ENCODE measurements around the gene REPS2.

The REPS2 gene

DNA sequence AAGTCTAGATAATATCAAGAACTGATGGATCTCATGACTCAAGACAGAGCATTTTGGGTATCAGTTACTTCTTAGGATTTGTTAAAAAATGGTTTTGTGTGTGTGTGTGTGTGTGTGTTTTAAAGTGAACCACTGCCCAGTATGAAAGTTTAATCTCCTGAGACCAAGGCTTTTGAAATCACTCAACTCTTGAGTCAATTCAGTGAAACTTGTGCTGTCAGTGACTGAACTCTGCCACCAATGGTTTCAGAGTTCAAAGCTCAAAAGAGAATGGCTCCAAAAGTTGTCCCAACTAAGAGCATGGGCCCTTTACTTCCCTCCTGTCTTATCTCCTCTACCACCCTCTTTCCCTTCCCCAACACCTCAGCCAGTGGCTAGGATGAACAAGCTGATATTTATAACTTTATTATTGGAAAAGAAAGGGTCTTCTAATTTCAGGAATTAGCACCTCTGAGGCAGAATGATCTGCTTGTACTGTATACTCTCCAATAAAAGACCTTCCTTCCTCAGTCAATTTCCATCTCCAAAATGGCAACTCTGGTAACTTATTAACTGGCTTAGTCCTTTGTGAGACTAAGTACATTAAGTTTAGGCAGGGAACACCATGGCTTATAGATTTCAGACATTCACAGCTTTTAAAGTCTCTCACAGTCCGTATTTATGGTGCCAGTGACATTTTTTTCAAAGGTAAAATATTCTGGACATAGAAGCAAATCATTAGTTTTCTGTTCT, 152.2 kb downstream of the REPS2 start:
- Mint-ChIP-seq H3K27ac (no peak overlapping the region), H3K4me3 (no peak overlapping the region), H3K9me3 (no peaks in the 10 kb centered on the region), H3K36me3 (ENCODE audit: low read depth) (no peaks in the 10 kb centered on the region), H3K4me1 (ENCODE audit: low read depth) (no peaks in the 10 kb centered on the region), H3K27me3 (no peaks in the 10 kb centered on the region)

- Mint-ChIP-seq H3K4me3 (no peak overlapping the region), H3K27me3 (no peaks in the 10 kb centered on the region), H3K36me3 (ENCODE audit: low read depth) (no peaks in the 10 kb centered on the region), H3K9me3 (no peaks in the 10 kb centered on the region), H3K27ac (no peak overlapping the region), H3K4me1 (ENCODE audit: low read depth) (no peaks in the 10 kb centered on the region)
Observed at GRCh38 chrX:17104433-17104832, 158.0 kb downstream of the REPS2 start.

- no peaks in the 10 kb centered on the region for H3K4me1 Mint-ChIP-seq (ENCODE audit: low read depth)
- H3K9me3 Mint-ChIP-seq = no peaks in the 10 kb centered on the region
- no peaks in the 10 kb centered on the region for H3K27me3 Mint-ChIP-seq
- H3K4me3 Mint-ChIP-seq = no peak overlapping the region
- H3K27ac Mint-ChIP-seq = no peak overlapping the region
- no peaks in the 10 kb centered on the region for H3K36me3 Mint-ChIP-seq (ENCODE audit: low read depth)
Observed at GRCh38 chrX:17120816-17121215, 174.4 kb downstream of the REPS2 start.

GRCh38 chrX:17154001-17154400, 207.5 kb downstream of the REPS2 start:
- H3K27ac Mint-ChIP-seq = no peak overlapping the region
- no peaks in the 10 kb centered on the region for H3K36me3 Mint-ChIP-seq (ENCODE audit: low read depth)
- no peaks in the 10 kb centered on the region for H3K27me3 Mint-ChIP-seq
- no peak overlapping the region for H3K4me3 Mint-ChIP-seq
- no peaks in the 10 kb centered on the region for H3K4me1 Mint-ChIP-seq (ENCODE audit: low read depth)
- H3K9me3 Mint-ChIP-seq = no peaks in the 10 kb centered on the region

DNA sequence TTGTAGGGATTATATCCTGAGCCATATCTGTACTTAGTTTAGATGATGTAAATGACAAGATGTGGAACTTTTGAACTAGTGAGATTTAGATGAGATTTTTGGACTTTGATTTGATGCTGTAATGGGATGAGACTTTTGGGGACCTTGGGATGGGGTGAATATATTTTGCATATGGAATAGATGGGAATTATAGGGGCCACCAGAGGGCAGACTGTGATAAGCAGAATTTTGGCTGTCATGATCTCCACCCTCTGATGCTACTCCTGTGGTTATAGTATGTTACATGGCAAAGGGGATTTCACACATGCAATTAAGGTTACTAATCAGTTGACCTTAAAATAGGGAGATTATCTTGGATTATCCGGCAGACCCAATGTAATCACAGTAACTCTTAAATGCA, 214.5 kb downstream of the REPS2 start:
- no peak overlapping the region for H3K27ac Mint-ChIP-seq
- no peaks in the 10 kb centered on the region for H3K36me3 Mint-ChIP-seq (ENCODE audit: low read depth)
- no peak overlapping the region for H3K4me3 Mint-ChIP-seq
- no peaks in the 10 kb centered on the region for H3K27me3 Mint-ChIP-seq
- H3K9me3 Mint-ChIP-seq = peaks cover 4% of the 10 kb centered on the region
- no peaks in the 10 kb centered on the region for H3K4me1 Mint-ChIP-seq (ENCODE audit: low read depth)

GRCh38 chrX:17161991-17162390, 215.5 kb downstream of the REPS2 start:
- no peaks in the 10 kb centered on the region for H3K36me3 Mint-ChIP-seq (ENCODE audit: low read depth)
- H3K9me3 Mint-ChIP-seq = peaks cover 4% of the 10 kb centered on the region

GRCh38 chrX:17164079-17164478, 217.6 kb downstream of the REPS2 start:
- Mint-ChIP-seq H3K36me3 (ENCODE audit: low read depth) (no peaks in the 10 kb centered on the region), H3K27me3 (no peaks in the 10 kb centered on the region), H3K27ac (no peak overlapping the region), H3K4me3 (no peak overlapping the region), H3K4me1 (ENCODE audit: low read depth) (no peaks in the 10 kb centered on the region), H3K9me3 (peaks cover 4% of the 10 kb centered on the region)

More at GRCh38 chrX:17161991-17162390, 215.5 kb downstream of the REPS2 start:
- Mint-ChIP-seq H3K4me1 (ENCODE audit: low read depth) (no peaks in the 10 kb centered on the region), H3K27ac (no peak overlapping the region), H3K4me3 (no peak overlapping the region), H3K27me3 (no peaks in the 10 kb centered on the region)

GRCh38 chrX:17164941-17165340, 218.5 kb downstream of the REPS2 start:
- H3K27ac Mint-ChIP-seq = no peak overlapping the region
- no peaks in the 10 kb centered on the region for H3K4me1 Mint-ChIP-seq (ENCODE audit: low read depth)
- no peaks in the 10 kb centered on the region for H3K36me3 Mint-ChIP-seq (ENCODE audit: low read depth)
- peaks cover 4% of the 10 kb centered on the region for H3K9me3 Mint-ChIP-seq
- no peaks in the 10 kb centered on the region for H3K27me3 Mint-ChIP-seq
- no peak overlapping the region for H3K4me3 Mint-ChIP-seq

DNA sequence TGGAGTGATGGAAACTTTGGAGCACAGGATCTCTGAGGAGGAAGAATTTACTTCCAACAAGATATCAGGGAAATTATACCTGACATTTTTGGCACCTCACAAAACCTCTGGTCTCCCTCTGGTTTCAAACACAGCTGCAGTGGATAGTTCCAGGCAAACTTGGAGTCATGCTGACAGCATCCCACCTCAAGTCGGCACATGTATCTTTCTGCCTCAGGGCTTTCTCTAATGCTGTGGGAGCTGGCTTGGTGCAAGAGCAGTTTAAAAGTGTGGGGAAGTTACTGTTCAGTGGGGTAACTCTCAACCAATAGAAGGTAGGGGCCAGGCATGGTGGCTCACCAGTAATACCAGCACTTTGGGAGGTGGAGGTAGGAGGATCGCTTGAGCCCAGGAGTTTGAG, 221.5 kb downstream of the REPS2 start:
- no peak overlapping the region for H3K27ac Mint-ChIP-seq
- H3K9me3 Mint-ChIP-seq = peaks cover 3% of the 10 kb centered on the region
- H3K27me3 Mint-ChIP-seq = no peaks in the 10 kb centered on the region
- no peak overlapping the region for H3K4me3 Mint-ChIP-seq
- H3K36me3 Mint-ChIP-seq (ENCODE audit: low read depth) = no peaks in the 10 kb centered on the region
- no peaks in the 10 kb centered on the region for H3K4me1 Mint-ChIP-seq (ENCODE audit: low read depth)

DNA sequence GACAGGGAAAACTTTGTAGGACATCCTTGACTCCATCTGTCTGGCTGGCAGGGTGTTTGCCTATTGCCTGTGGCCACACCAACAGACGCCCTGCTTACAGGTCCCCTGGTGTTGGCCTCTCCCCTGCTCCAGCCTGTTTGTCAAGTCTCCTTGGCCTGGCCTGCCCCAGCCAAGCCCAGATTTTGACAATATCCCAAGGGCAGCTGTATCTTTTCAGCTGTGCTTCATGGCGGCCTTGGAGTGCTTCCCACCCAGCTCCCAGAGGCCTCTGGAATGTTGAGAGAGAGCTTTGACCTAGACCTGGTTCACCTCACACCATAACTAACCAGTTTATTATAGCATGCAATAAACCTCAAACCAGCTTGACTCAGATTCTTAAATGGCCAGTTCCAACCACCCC, 224.5 kb downstream of the REPS2 start:
- H3K4me3 Mint-ChIP-seq = no peak overlapping the region
- peaks cover 3% of the 10 kb centered on the region for H3K9me3 Mint-ChIP-seq
- no peaks in the 10 kb centered on the region for H3K4me1 Mint-ChIP-seq (ENCODE audit: low read depth)
- no peaks in the 10 kb centered on the region for H3K27me3 Mint-ChIP-seq
- no peak overlapping the region for H3K27ac Mint-ChIP-seq
- H3K36me3 Mint-ChIP-seq (ENCODE audit: low read depth) = no peaks in the 10 kb centered on the region

- Mint-ChIP-seq H3K27ac (no peak overlapping the region), H3K27me3 (no peaks in the 10 kb centered on the region), H3K4me1 (ENCODE audit: low read depth) (no peaks in the 10 kb centered on the region), H3K36me3 (ENCODE audit: low read depth) (no peaks in the 10 kb centered on the region), H3K9me3 (peaks cover 3% of the 10 kb centered on the region), H3K4me3 (no peak overlapping the region)
Observed at GRCh38 chrX:17174671-17175070, 228.2 kb downstream of the REPS2 start.

DNA sequence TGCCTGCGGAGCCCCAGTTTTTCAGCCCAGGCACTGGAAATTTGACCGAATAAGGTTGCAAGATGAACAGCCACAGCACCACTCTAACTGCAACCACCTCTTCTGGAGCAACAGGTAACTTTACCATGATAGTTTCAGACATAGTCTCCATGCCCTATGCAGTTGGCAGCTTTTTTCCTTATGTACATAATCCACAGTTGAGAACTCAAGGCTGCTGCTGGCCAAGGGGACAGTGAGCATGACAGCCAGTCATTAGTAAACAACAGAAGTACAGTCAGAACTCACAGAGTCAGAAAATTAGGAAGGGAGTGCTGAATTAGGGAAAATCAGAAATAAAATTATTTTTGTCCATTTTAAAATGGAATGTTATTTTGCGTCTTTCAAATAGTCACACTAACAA, 235.9 kb downstream of the REPS2 start:
- Mint-ChIP-seq H3K36me3 (ENCODE audit: low read depth) (no peaks in the 10 kb centered on the region), H3K4me3 (no peak overlapping the region), H3K4me1 (ENCODE audit: low read depth) (no peaks in the 10 kb centered on the region), H3K9me3 (no peaks in the 10 kb centered on the region), H3K27me3 (no peaks in the 10 kb centered on the region), H3K27ac (no peak overlapping the region)

DNA sequence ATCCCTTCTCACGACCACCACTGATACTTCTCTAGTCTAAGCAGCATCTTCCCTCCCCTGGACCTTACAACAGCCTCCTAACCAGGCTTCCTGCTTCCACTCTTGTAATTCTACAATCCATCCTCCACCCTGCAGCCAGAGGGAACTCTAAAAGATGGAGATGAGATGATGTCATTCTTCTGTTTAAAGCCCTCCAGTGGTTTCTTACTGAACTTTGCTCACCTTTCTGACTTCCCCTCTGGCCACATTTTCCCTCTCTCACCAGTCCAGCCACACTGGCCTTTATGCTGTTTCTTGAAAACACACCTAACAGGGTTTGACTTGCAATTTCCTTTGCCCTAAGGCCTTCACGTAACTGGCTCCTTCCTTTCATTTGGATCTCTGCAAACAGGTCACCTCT, 237.1 kb downstream of the REPS2 start:
- Mint-ChIP-seq H3K4me1 (ENCODE audit: low read depth) (no peaks in the 10 kb centered on the region), H3K27me3 (no peaks in the 10 kb centered on the region), H3K27ac (no peak overlapping the region), H3K4me3 (no peak overlapping the region), H3K9me3 (no peaks in the 10 kb centered on the region), H3K36me3 (ENCODE audit: low read depth) (no peaks in the 10 kb centered on the region)

DNA sequence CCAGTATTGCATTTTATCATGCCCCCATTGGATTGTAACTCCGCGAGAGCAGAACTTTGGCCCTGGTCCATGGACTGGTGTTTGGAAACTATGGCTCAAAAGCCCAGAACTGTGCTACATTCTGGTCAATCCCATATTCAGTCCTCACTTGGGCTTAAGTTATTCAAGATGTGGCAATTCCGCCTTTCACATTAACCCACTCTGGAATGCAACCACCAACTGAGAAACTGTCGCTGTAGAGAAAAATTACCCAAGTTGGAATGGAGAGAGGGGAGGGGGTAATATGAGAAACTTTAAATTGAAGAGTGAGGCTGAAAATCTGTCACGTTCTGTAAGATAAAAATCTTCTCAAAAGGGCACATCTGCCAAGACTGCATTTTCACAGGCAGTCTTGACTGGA, 239.0 kb downstream of the REPS2 start:
- H3K4me1 Mint-ChIP-seq (ENCODE audit: low read depth) = no peaks in the 10 kb centered on the region
- H3K27ac Mint-ChIP-seq = no peak overlapping the region
- H3K9me3 Mint-ChIP-seq = no peaks in the 10 kb centered on the region
- H3K27me3 Mint-ChIP-seq = no peaks in the 10 kb centered on the region
- H3K36me3 Mint-ChIP-seq (ENCODE audit: low read depth) = no peaks in the 10 kb centered on the region
- H3K4me3 Mint-ChIP-seq = no peak overlapping the region

GRCh38 chrX:17187136-17187756, 240.8 kb downstream of the REPS2 start:
- H3K4me1 Mint-ChIP-seq (ENCODE audit: low read depth) = no peaks in the 10 kb centered on the region
- H3K27me3 Mint-ChIP-seq = no peaks in the 10 kb centered on the region
- no peak overlapping the region for H3K4me3 Mint-ChIP-seq
- no peaks in the 10 kb centered on the region for H3K36me3 Mint-ChIP-seq (ENCODE audit: low read depth)
- no peak overlapping the region for H3K27ac Mint-ChIP-seq
- no peaks in the 10 kb centered on the region for H3K9me3 Mint-ChIP-seq

DNA sequence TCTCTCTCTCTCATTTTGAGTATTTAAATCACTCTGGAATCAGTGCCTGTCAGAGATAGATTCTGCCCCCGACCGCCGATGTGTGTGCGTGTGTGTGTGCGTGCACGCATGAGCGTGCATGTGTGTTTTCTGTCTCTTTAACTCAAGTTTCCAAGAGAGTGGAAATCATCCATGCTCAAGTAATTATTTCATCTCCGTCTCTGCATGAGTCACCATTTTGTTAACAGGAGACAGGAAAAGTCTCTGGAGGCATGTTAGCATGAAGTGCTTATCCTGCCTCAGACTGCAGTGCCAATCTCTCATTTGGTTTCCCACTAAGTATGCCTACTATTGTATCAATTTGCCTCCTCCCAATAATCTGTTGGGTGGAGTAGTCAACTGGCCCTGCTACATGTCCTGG, 245.6 kb downstream of the REPS2 start:
- no peaks in the 10 kb centered on the region for H3K9me3 Mint-ChIP-seq
- H3K4me3 Mint-ChIP-seq = no peak overlapping the region
- H3K4me1 Mint-ChIP-seq (ENCODE audit: low read depth) = no peaks in the 10 kb centered on the region
- no peaks in the 10 kb centered on the region for H3K27me3 Mint-ChIP-seq
- no peaks in the 10 kb centered on the region for H3K36me3 Mint-ChIP-seq (ENCODE audit: low read depth)
- H3K27ac Mint-ChIP-seq = no peak overlapping the region

All from stimulated activated naive CD8-positive, alpha-beta T cell treated with anti-CD3 and anti-CD28 coated beads, Interleukin-15, Interleukin-2, amounts not matched to agents 100 ng/mL and 50 ng/mL, for 24 hours (primary cell).